Uterus (tissue), 4 donors: Measurements from ENCODE around the gene GTF3C4. TPM values are rescaled to one million over a fixed set of nuclear protein-coding genes. Genes with fewer than 3 reads are reported as not detected.

Experiments
- DNase-seq, 2 donors: peaks; one replicate each; pipeline ENCODE4 v3.0.0-alpha.2; 2019 to 2020
- H3K27ac ChIP-seq, 2 donors: fragments of 200-600 bp; sonication (generic); 1 replicate in 1 of 2; 2 replicates in 1 of 2; pipeline ENCODE4 v1.5.1; 2016 to 2018
- H3K27me3 ChIP-seq, 2 donors: fragments of 200-600 bp; sonication (generic); one replicate each; pipeline ENCODE4 v1.5.1; 2018 to 2019; ENCODE audit warnings: control low read depth in 1 of 2
- H3K36me3 ChIP-seq, 2 donors: fragments of 200-600 bp; sonication (generic); one replicate each; pipeline ENCODE4 v1.5.1; 2019; ENCODE audit warnings: control low read depth in 1 of 2
- H3K4me1 ChIP-seq, 2 donors: fragments of 200-600 bp; sonication (generic); one replicate each; pipeline ENCODE4 v1.5.1; 2018 to 2019; ENCODE audit warnings: control low read depth in 1 of 2
- H3K4me3 ChIP-seq, 2 donors: fragments of 200-600 bp; sonication (generic); 1 replicate in 1 of 2; 2 replicates in 1 of 2; pipeline ENCODE4 v1.5.1; 2018 to 2019; ENCODE audit warnings: mild to moderate bottlenecking in 1 of 2
- H3K9me3 ChIP-seq, 2 donors: fragments of 200-600 bp; sonication (generic); one replicate each; pipeline ENCODE4 v1.5.1; 2019; ENCODE audit warnings: control low read depth in 1 of 2
- CTCF ChIP-seq, 4 experiments: fragments of 200-600 bp in 2 of 4; fragments of 450-650 bp in 2 of 4; sonication (generic) in 2 of 4; IDR thresholded peaks; one replicate each; pipeline ENCODE4 v1.5.1; 2016 to 2019; ENCODE audit warnings: antibody characterized with exemption in 4 of 4, mild to moderate bottlenecking in 2 of 4, moderate library complexity in 1 of 4
- POLR2A ChIP-seq, 2 donors: fragments of 450-650 bp; IDR thresholded peaks; one replicate each; pipeline ENCODE4 v1.6.1; 2016; ENCODE audit warnings: antibody characterized with exemption in 2 of 2, mild to moderate bottlenecking in 1 of 2, moderate library complexity in 1 of 2
- intact Hi-C: fragments of 100-400 bp; cut with DNase I; formaldehyde crosslinking; loops from one replicate; pipeline ENCODE4 v1.15.1; 2023; ENCODE audit warnings: low total_unique reads
- total RNA-seq, 4 donors: library from RNA; depleted of rRNA in 3 of 4; stranded (reverse); fragments of >200 nt in 3 of 4; gene quantifications; one replicate each; pipeline versions ENCODE4 v1.1.0 to v1.2.4, GENCODE V29; 2014 to 2023
- donor health status: DM: yes; HTN: yes; CAD: no.

GTF3C4 gene
- total RNA-seq: 10 to 100 TPM in 2 of 4 donors, 1 to 10 TPM in 2; 3.2 to 27.8 (median 10.5) TPM

- H3K4me3 ChIP-seq: peak within 1 kb of the TSS; percentile 81 to 89
- TF ChIP-seq POLR2A (IDR thresholded peaks at IDR 0.05) (no peak), CTCF (IDR thresholded peaks at IDR 0.05) (no peak)
- peaks cover 7 to 8% of the 10 kb centered on the region in 2 donors for H3K4me1 ChIP-seq
- H3K36me3 ChIP-seq: no peaks in the 10 kb centered on the region
- no peaks in the 10 kb centered on the region for H3K27me3 ChIP-seq
- intact Hi-C loops: no loop called here
- H3K27ac ChIP-seq: peak within 1 kb of the TSS; percentile 90 to 93
- no peaks in the 10 kb centered on the region for H3K9me3 ChIP-seq
- DNase-seq: peak; percentile 17 to 22
Measured at GRCh38 chr9:132670457-132671391, at the start of gene GTF3C4. TSS of gene GTF3C4 (plus strand) at chr9:132670464. CDS start at chr9:132670599, 135 bp downstream.

- TF ChIP-seq CTCF (IDR thresholded peaks at IDR 0.05) (no peak), POLR2A (IDR thresholded peaks at IDR 0.05) (no peak)
- no peak overlapping the region for H3K27ac ChIP-seq
- DNase-seq: no peak
- no peaks in the 10 kb centered on the region for H3K36me3 ChIP-seq
- intact Hi-C loops: no loop called here
- H3K27me3 ChIP-seq: no peaks in the 10 kb centered on the region
- H3K4me3 ChIP-seq: no peak overlapping the region
- H3K4me1 ChIP-seq: no peaks in the 10 kb centered on the region
- H3K9me3 ChIP-seq: no peaks in the 10 kb centered on the region
Measured at GRCh38 chr9:132622159-132622558, 48.1 kb upstream of the GTF3C4 start.

GRCh38 chr9:132626285-132626684 is 44.0 kb upstream of the GTF3C4 start:
- no peaks in the 10 kb centered on the region for H3K27me3 ChIP-seq
- no peaks in the 10 kb centered on the region for H3K9me3 ChIP-seq
- H3K36me3 ChIP-seq: no peaks in the 10 kb centered on the region
- H3K4me1 ChIP-seq: no peaks in the 10 kb centered on the region
- no peak for DNase-seq
- no peak overlapping the region for H3K27ac ChIP-seq
- no peak overlapping the region for H3K4me3 ChIP-seq
- no peak for TF ChIP-seq CTCF (IDR thresholded peaks at IDR 0.05)
- no peak for TF ChIP-seq POLR2A (IDR thresholded peaks at IDR 0.05)
- intact Hi-C loops: no loop called here

GRCh38 chr9:132627106-132627505 is 43.2 kb upstream of the GTF3C4 start:
- Histone ChIP-seq H3K4me3 (no peak overlapping the region), H3K4me1 (no peaks in the 10 kb centered on the region), H3K36me3 (no peaks in the 10 kb centered on the region), H3K27ac (no peak overlapping the region), H3K9me3 (no peaks in the 10 kb centered on the region), H3K27me3 (no peaks in the 10 kb centered on the region)
- DNase-seq: no peak
- intact Hi-C loops: no loop called here
- TF ChIP-seq POLR2A (IDR thresholded peaks at IDR 0.05): no peak
- no peak for TF ChIP-seq CTCF (IDR thresholded peaks at IDR 0.05)

- intact Hi-C loops: no loop called here
- DNase-seq: no peak
- no peaks in the 10 kb centered on the region for H3K36me3 ChIP-seq
- no peaks in the 10 kb centered on the region for H3K4me1 ChIP-seq
- TF ChIP-seq CTCF (IDR thresholded peaks at IDR 0.05): no peak
- TF ChIP-seq POLR2A (IDR thresholded peaks at IDR 0.05): no peak
- no peaks in the 10 kb centered on the region for H3K27me3 ChIP-seq
- no peak overlapping the region for H3K4me3 ChIP-seq
- H3K27ac ChIP-seq: no peak overlapping the region
- H3K9me3 ChIP-seq: no peaks in the 10 kb centered on the region
Measured at GRCh38 chr9:132627594-132627993, 42.7 kb upstream of the GTF3C4 start.
